H9 (cell line): ENCODE measurements around the gene ZFYVE28. TPM values are rescaled to one million over a fixed set of nuclear protein-coding genes. Genes with fewer than 3 reads are reported as not detected.

ENCODE experiments used
- DNase-seq: peaks from one replicate; pipeline ENCODE4 v3.0.0-alpha.2; 2017
- H2AFZ ChIP-seq: one replicate; pipeline ENCODE4 v1.6.1; 2013; ENCODE audit warnings: mild to moderate bottlenecking, low read length, control low read depth, moderate library complexity
- H2AK5ac ChIP-seq: 2 replicates; pipeline ENCODE4 v1.6.1; 2013; ENCODE audit warnings: low read length, control low read depth, mixed read lengths; ENCODE audit not compliant: insufficient read length
- H2BK120ac ChIP-seq: one replicate; pipeline ENCODE4 v1.6.1; 2013; ENCODE audit warnings: low read depth, mild to moderate bottlenecking, low read length, control low read depth, inconsistent platforms; ENCODE audit not compliant: poor library complexity, severe bottlenecking
- H2BK12ac ChIP-seq: 2 replicates; pipeline ENCODE4 v1.6.1; 2013; ENCODE audit warnings: low read length, control low read depth, mixed read lengths, low read depth; ENCODE audit not compliant: insufficient read length
- H2BK15ac ChIP-seq: 2 replicates; pipeline ENCODE4 v1.6.1; 2013; ENCODE audit warnings: low read depth, low read length, control low read depth
- H2BK20ac ChIP-seq: one replicate; pipeline ENCODE4 v1.6.1; 2013; ENCODE audit warnings: low read depth, mild to moderate bottlenecking, low read length, control low read depth, inconsistent platforms; ENCODE audit not compliant: poor library complexity, severe bottlenecking
- H2BK5ac ChIP-seq: 2 replicates; pipeline ENCODE4 v1.6.1; 2013; ENCODE audit warnings: low read length, control low read depth, mixed read lengths; ENCODE audit not compliant: insufficient read length
- H3K14ac ChIP-seq: 2 replicates; pipeline ENCODE4 v1.6.1; 2013; ENCODE audit warnings: low read length, control low read depth; ENCODE audit not compliant: insufficient read depth
- H3K18ac ChIP-seq: 2 replicates; pipeline ENCODE4 v1.6.1; 2013; ENCODE audit warnings: low read depth, mild to moderate bottlenecking, mixed read lengths, low read length, control low read depth; ENCODE audit not compliant: insufficient read length
- H3K23ac ChIP-seq: 2 replicates; pipeline ENCODE4 v1.6.1; 2013; ENCODE audit warnings: low read length, control low read depth, mixed read lengths, low read depth; ENCODE audit not compliant: insufficient read length
- H3K23me2 ChIP-seq: 2 replicates; pipeline ENCODE4 v1.6.1; 2013; ENCODE audit warnings: low read depth, mild to moderate bottlenecking, mixed read lengths, low read length, control low read depth; ENCODE audit not compliant: insufficient read length, poor library complexity, severe bottlenecking
- H3K27ac ChIP-seq: 2 replicates; pipeline ENCODE4 v1.5.1; 2013; ENCODE audit warnings: low read length, control low read depth, mixed read lengths, low read depth; ENCODE audit not compliant: insufficient read length
- H3K27me3 ChIP-seq: 2 replicates; pipeline ENCODE4 v1.6.1; 2013; ENCODE audit warnings: low read length, control low read depth, inconsistent platforms; ENCODE audit not compliant: insufficient read depth
- H3K4ac ChIP-seq: 2 replicates; pipeline ENCODE4 v1.6.1; 2013; ENCODE audit warnings: low read depth, mild to moderate bottlenecking, control low read depth, inconsistent platforms, low read length, moderate library complexity
- H3K4me1 ChIP-seq: 2 replicates; pipeline ENCODE4 v1.6.1; 2013; ENCODE audit warnings: low read length, control low read depth, inconsistent platforms; ENCODE audit not compliant: insufficient read depth
- H3K4me2 ChIP-seq: 2 replicates; pipeline ENCODE4 v1.6.1; 2013; ENCODE audit warnings: low read length, control low read depth, mixed read lengths; ENCODE audit not compliant: insufficient read length, insufficient read depth
- H3K56ac ChIP-seq: 2 replicates; pipeline ENCODE4 v1.6.1; 2013; ENCODE audit warnings: low read depth, mild to moderate bottlenecking, mixed read lengths, low read length, control low read depth; ENCODE audit not compliant: insufficient read length
- H3K79me1 ChIP-seq: 2 replicates; pipeline ENCODE4 v1.6.1; 2013; ENCODE audit warnings: low read depth, mild to moderate bottlenecking, moderate library complexity, low read length, control low read depth, inconsistent platforms; ENCODE audit not compliant: insufficient read depth, poor library complexity, severe bottlenecking
- H3K79me2 ChIP-seq: 2 replicates; pipeline ENCODE4 v1.6.1; 2013; ENCODE audit warnings: low read length, control low read depth, inconsistent platforms; ENCODE audit not compliant: insufficient read depth
- H3K9ac ChIP-seq: 2 replicates; pipeline ENCODE4 v1.6.1; 2013; ENCODE audit warnings: low read length, control low read depth, mixed read lengths; ENCODE audit not compliant: insufficient read length; ENCODE audit errors: extremely low read depth
- H3K9me3 ChIP-seq: one replicate; pipeline ENCODE4 v1.6.1; 2013; ENCODE audit warnings: low read depth, low read length, inconsistent platforms; ENCODE audit not compliant: control insufficient read depth
- H3T11ph ChIP-seq: one replicate; pipeline ENCODE4 v1.6.1; 2013; ENCODE audit warnings: mild to moderate bottlenecking, low read length, control low read depth, inconsistent platforms
- H4K20me1 ChIP-seq: one replicate; pipeline ENCODE4 v1.6.1; 2013; ENCODE audit not compliant: control insufficient read depth, insufficient read length, insufficient read depth
- H4K5ac ChIP-seq: 2 replicates; pipeline ENCODE4 v1.6.1; 2013; ENCODE audit warnings: low read depth, mild to moderate bottlenecking, mixed read lengths, low read length, control low read depth; ENCODE audit not compliant: insufficient read length
- H4K8ac ChIP-seq: replicated peaks from 2 replicates; pipeline ENCODE4 v1.6.1; 2013; ENCODE audit warnings: low read length, control low read depth, mixed read lengths, low read depth; ENCODE audit not compliant: insufficient read length
- H4K91ac ChIP-seq: 2 replicates; pipeline ENCODE4 v1.6.1; 2013; ENCODE audit warnings: low read depth, mild to moderate bottlenecking, moderate library complexity, mixed read lengths, low read length, control low read depth; ENCODE audit not compliant: insufficient read length
- H3K27ac Mint-ChIP-seq, 3 experiments: 2 replicates in 2 of 3; 3 replicates in 1 of 3; pipeline ENCODE4 v1.8.0; 2020 to 2021; ENCODE audit warnings: mixed read lengths in 3 of 3, mild to moderate bottlenecking in 1 of 3, moderate library complexity in 1 of 3
- H3K27me3 Mint-ChIP-seq: 2 replicates; pipeline ENCODE4 v1.8.0; 2021; ENCODE audit warnings: low read depth, mild to moderate bottlenecking, moderate library complexity, mixed read lengths
- H3K36me3 Mint-ChIP-seq, 3 experiments: 2 replicates in 2 of 3; 3 replicates in 1 of 3; pipeline ENCODE4 v1.8.0; 2020 to 2021; ENCODE audit warnings: low read depth in 3 of 3, mixed read lengths in 3 of 3; ENCODE audit not compliant: insufficient read depth in 1 of 3
- H3K4me1 Mint-ChIP-seq, 2 experiments: 2 replicates each; pipeline ENCODE4 v1.8.0; 2020; ENCODE audit warnings: mixed read lengths in 2 of 2
- H3K4me3 Mint-ChIP-seq, 2 experiments: 2 replicates in 1 of 2; 3 replicates in 1 of 2; pipeline ENCODE4 v1.8.0; 2020 to 2021; ENCODE audit warnings: mild to moderate bottlenecking in 2 of 2, mixed read lengths in 2 of 2, moderate library complexity in 1 of 2
- H3K9me3 Mint-ChIP-seq, 2 experiments: 2 replicates in 1 of 2; 3 replicates in 1 of 2; pipeline ENCODE4 v1.8.0; 2020; ENCODE audit warnings: mild to moderate bottlenecking in 2 of 2, mixed read lengths in 2 of 2, moderate library complexity in 1 of 2
- WGBS: extraction: QIAGEN DNeasy Blood & Tissue Kit; methylation state at CpG from one replicate; pipeline ENCODE4 v1.1.7; 2013; ENCODE audit warnings: missing lambda C conversion rate, low lambda C conversion rate, mixed read lengths; ENCODE audit not compliant: insufficient read length; ENCODE audit errors: extremely low coverage; 5-methylcytosine and 5-hydroxymethylcytosine counted together
- total RNA-seq: library from RNA; stranded (reverse); gene quantifications from 2 replicates; pipeline ENCODE4 v1.2.1, GENCODE V29; 2021
- TF ChIP-seq, protein P1 (sequence below): fragments of 200-600 bp; sonication (generic); conservative IDR thresholded peaks from 3 replicates; pipeline ENCODE4 v1.8.0; 2021; ENCODE audit warnings: antibody characterized with exemption, mild to moderate bottlenecking

Gene ZFYVE28
- total RNA-seq, 1 experiment from 2014 or later = 0.98 TPM

DNA sequence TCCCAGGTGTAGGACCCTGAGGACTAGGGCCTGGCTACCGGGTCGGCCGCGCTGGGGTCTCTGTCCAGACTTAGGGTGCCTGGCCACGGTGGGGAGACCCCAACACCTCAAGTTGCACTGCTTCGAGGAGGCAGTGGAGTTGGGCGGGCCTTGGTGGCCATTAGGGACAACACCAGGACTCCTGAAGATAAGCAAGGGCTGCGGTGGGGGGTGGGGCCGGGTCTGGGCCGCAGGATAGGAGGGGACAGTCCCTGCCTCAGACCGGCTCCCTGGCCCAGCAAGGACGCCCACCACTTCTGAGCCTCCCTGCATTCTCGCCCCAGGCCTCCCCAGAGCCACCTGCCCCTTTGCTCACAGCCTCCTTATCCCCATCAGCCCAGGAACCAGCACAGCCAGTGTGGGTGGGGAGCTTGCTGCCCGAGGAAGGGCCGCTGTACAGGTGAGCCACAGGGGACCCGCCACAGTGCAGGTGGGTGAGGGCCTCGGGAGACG lies 151.1 kb downstream of the ZFYVE28 start:
- Histone ChIP-seq H3K23me2 (no peaks in the 10 kb centered on the region), H3K14ac (no peak overlapping the region; the same call in 1 of the 2 replicates), H3K4me1 (peaks cover 2% of the 10 kb centered on the region; the same call in 1 of the 2 replicates), H3K79me2 (no peaks in the 10 kb centered on the region), H2BK20ac (no peak overlapping the region), H3K27me3 (no peaks in the 10 kb centered on the region), H3K23ac (no peak overlapping the region), H3K56ac (no peak overlapping the region), H3K18ac (no peak overlapping the region), H4K8ac (no peak overlapping the region), H3K4ac (no peak overlapping the region), H2BK12ac (no peak overlapping the region), H2AK5ac (no peak overlapping the region), H3T11ph (no peak overlapping the region), H4K20me1 (no peaks in the 10 kb centered on the region), H3K9ac (no peak overlapping the region), H3K4me2 (no peak overlapping the region), H2BK5ac (no peak overlapping the region), H4K91ac (no peak overlapping the region), H3K79me1 (no peaks in the 10 kb centered on the region), H3K27ac (no peak overlapping the region), H2BK15ac (no peak overlapping the region), H4K5ac (no peak overlapping the region), H3K9me3 (no peaks in the 10 kb centered on the region), H2BK120ac (no peak overlapping the region), H2AFZ (no peak overlapping the region)
- WGBS = no CpG with 5 or more reads among the region's 18 CpGs
- DNase-seq = no peak
- Mint-ChIP-seq H3K4me3 (no peak overlapping the region), H3K27ac (no peak overlapping the region), H3K4me1 (peaks cover 15 to 24% of the 10 kb centered on the region in 2 experiments), H3K27me3 (no peaks in the 10 kb centered on the region), H3K36me3 (no peaks in the 10 kb centered on the region), H3K9me3 (no peaks in the 10 kb centered on the region)
- TF ChIP-seq, protein P1, sequence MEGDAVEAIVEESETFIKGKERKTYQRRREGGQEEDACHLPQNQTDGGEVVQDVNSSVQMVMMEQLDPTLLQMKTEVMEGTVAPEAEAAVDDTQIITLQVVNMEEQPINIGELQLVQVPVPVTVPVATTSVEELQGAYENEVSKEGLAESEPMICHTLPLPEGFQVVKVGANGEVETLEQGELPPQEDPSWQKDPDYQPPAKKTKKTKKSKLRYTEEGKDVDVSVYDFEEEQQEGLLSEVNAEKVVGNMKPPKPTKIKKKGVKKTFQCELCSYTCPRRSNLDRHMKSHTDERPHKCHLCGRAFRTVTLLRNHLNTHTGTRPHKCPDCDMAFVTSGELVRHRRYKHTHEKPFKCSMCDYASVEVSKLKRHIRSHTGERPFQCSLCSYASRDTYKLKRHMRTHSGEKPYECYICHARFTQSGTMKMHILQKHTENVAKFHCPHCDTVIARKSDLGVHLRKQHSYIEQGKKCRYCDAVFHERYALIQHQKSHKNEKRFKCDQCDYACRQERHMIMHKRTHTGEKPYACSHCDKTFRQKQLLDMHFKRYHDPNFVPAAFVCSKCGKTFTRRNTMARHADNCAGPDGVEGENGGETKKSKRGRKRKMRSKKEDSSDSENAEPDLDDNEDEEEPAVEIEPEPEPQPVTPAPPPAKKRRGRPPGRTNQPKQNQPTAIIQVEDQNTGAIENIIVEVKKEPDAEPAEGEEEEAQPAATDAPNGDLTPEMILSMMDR = no peak
